Measurements from ENCODE around the gene MT1E.
A peak's percentile ranks its signal among the peaks of the same experiment; 100 is the strongest.
"Not testable (repeated sequence)": the region's sequence is repeated elsewhere in the genome, so short reads cannot be mapped to it uniquely, and the experiment has no call there.

Gene MT1E

DNA sequence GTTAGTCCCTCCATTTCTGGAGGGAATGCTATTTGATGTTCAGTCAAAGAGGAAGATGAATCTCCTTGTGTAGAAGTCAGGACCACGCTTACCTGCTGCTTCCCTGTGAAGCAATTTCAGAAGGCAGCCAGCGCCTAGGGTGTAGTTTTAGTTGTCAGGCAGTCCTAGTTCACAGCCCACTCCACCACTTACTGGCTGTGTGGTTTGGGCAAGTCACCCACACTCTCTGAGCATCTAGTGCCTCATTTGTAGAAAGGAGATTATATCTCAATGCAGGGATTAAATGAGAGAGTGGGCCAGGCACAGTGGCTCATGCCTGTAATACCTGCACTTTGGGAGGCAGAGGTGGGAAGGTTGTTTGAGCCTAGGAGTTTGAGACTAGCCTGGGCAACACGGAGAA lies 46.6 kb downstream of the MT1E start:
- peaks cover 53% of the 10 kb centered on the region for H3K27me3 Mint-ChIP-seq (ENCODE audit: low read depth)
- H3K27ac Mint-ChIP-seq; H3K4me3 Mint-ChIP-seq; H3K9me3 Mint-ChIP-seq; H3K36me3 Mint-ChIP-seq (ENCODE audit: low read depth); DNase-seq (ENCODE audit: low spot score): not testable (repeated sequence)
- H3K4me1 Mint-ChIP-seq (ENCODE audit: low read depth), result peaks cover 37% of the 10 kb centered on the region

- Mint-ChIP-seq H3K27ac (no peak overlapping the region), H3K4me1 (ENCODE audit: low read depth) (peaks cover 30% of the 10 kb centered on the region), H3K27me3 (ENCODE audit: low read depth) (peaks cover 49% of the 10 kb centered on the region), H3K36me3 (ENCODE audit: low read depth) (peaks cover 3% of the 10 kb centered on the region), H3K4me3 (no peak overlapping the region), H3K9me3 (no peaks in the 10 kb centered on the region)
- no peak for DNase-seq (ENCODE audit: low spot score)
These were observed 47.4 kb downstream of the MT1E start for GRCh38 chr16:56672761-56673536.

DNA sequence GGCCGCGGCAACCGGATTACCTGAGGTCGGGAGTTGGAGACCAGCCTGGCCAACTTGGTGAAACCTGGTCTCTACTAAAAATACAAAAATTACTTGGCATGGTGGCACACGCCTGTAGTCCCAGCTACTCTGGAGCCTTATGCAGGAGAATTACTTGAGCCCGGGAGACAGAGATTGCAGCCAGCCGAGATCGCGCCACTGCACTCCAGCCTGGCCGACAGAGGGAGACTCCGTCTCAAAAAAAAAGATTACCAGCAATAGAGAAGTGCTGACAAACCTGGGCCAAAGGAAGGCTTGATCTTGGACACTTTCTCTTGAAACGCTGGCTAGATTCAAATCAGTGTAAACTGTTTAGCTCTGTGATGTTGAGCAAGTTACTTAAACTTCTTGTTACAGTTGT lies 48.3 kb downstream of the MT1E start:
- Mint-ChIP-seq H3K4me3 (no peak overlapping the region), H3K27ac (no peak overlapping the region), H3K9me3 (no peaks in the 10 kb centered on the region), H3K36me3 (ENCODE audit: low read depth) (peaks cover 2% of the 10 kb centered on the region), H3K27me3 (ENCODE audit: low read depth) (peaks cover 41% of the 10 kb centered on the region), H3K4me1 (ENCODE audit: low read depth) (peaks cover 23% of the 10 kb centered on the region)
- no peak for DNase-seq (ENCODE audit: low spot score)

GRCh38 chr16:56674570-56674969 lies 49.0 kb downstream of the MT1E start:
- not testable (repeated sequence) for H3K4me3 Mint-ChIP-seq; H3K36me3 Mint-ChIP-seq (ENCODE audit: low read depth); H3K9me3 Mint-ChIP-seq; DNase-seq (ENCODE audit: low spot score); H3K27ac Mint-ChIP-seq
- peaks cover 35% of the 10 kb centered on the region for H3K27me3 Mint-ChIP-seq (ENCODE audit: low read depth)
- H3K4me1 Mint-ChIP-seq (ENCODE audit: low read depth), result peaks cover 20% of the 10 kb centered on the region

DNA sequence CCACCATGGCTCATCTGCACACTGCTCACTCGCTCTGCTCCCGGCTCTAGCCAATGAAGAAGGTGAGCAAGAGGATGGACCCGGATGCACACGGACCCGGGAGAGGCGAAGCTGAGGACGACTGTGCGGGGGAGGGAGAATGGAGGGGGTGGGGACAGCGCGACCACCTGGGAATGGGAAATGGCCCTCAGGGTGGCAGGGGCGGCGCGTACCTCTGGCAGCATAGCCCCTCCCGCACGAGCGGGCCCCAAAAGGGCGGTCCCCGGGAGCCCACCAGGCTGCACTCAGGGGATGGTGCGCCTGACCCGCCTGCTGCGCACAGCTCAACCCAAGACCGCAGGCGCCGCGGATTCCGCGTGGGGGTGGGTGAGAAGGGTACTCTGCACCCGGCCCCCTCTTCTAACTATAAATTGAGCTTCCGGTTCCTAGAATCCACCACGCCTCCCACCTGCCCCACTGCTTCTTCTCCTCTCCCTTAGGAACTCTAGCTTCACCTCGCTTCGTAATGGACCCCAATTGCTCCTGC lies 50.2 kb downstream of the MT1E start:
- peak overlapping the region; percentile 74 for H3K4me3 Mint-ChIP-seq
- peak; percentile 37 for DNase-seq (ENCODE audit: low spot score)
- H3K36me3 Mint-ChIP-seq (ENCODE audit: low read depth), result no peaks in the 10 kb centered on the region
- H3K4me1 Mint-ChIP-seq (ENCODE audit: low read depth), result peaks cover 18% of the 10 kb centered on the region
- no peak overlapping the region for H3K27ac Mint-ChIP-seq
- H3K27me3 Mint-ChIP-seq (ENCODE audit: low read depth), result peaks cover 24% of the 10 kb centered on the region
- no peaks in the 10 kb centered on the region for H3K9me3 Mint-ChIP-seq

All from T-helper 2 cell treated with Interferon-gamma antibody and Interleukin-4, amounts not matched to agents 5 μg/mL and 100 μg/mL, for 36 hours (primary cell).